ENCODE data around the gene NPM1. TPM values are rescaled to one million over a fixed set of nuclear protein-coding genes. Genes with fewer than 3 reads are reported as not detected.
"Not testable (repeated sequence)": the region's sequence is repeated elsewhere in the genome, so short reads cannot be mapped to it uniquely, and the experiment has no call there.

NPM1 gene
- total RNA-seq, 6 donors from 2014 or later, result 289 to 646 (median 517) TPM

DNA sequence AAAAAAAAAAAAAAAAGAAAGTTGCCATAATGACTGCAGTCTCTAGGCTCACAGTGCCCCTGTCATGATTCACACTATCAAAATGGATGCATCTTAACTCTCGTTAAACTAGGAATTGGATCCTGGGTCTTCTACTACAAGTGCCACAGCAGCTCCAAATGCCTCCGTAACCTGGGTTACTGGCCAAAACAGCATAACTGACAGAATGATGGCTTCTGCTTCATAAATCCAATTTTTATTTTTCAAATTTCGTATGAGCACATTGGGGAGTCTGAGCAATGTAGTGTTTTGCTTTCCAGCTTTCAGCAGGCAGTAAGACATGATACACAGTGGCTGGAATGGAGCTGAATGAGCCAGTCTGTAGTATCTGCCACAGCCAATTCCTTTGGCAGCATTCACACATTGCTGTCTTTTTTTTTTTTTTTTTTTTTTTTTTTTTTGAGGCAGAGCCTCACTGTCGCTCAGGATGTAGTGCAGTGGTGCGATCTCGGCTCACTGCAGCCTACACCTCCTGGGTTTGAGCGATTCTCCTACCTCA is 36.0 kb upstream of the NPM1 start:
- no peak overlapping the region for H3K27ac ChIP-seq
- 83 to 84% methylated on average over 6 to 7 of the region's 7 CpGs for WGBS, 2 donors
- H3K27me3 ChIP-seq, result no peaks in the 10 kb centered on the region
- TF ChIP-seq POLR2AphosphoS5 (IDR thresholded peaks at IDR 0.05) (no peak), EP300 (IDR thresholded peaks at IDR 0.05) (no peak), POLR2A (IDR thresholded peaks at IDR 0.05) (no peak)
- TF ChIP-seq, protein P1, sequence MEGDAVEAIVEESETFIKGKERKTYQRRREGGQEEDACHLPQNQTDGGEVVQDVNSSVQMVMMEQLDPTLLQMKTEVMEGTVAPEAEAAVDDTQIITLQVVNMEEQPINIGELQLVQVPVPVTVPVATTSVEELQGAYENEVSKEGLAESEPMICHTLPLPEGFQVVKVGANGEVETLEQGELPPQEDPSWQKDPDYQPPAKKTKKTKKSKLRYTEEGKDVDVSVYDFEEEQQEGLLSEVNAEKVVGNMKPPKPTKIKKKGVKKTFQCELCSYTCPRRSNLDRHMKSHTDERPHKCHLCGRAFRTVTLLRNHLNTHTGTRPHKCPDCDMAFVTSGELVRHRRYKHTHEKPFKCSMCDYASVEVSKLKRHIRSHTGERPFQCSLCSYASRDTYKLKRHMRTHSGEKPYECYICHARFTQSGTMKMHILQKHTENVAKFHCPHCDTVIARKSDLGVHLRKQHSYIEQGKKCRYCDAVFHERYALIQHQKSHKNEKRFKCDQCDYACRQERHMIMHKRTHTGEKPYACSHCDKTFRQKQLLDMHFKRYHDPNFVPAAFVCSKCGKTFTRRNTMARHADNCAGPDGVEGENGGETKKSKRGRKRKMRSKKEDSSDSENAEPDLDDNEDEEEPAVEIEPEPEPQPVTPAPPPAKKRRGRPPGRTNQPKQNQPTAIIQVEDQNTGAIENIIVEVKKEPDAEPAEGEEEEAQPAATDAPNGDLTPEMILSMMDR (IDR thresholded peaks at IDR 0.05), result no peak
- DNase-seq, result no peak
- no peaks in the 10 kb centered on the region for H3K36me3 ChIP-seq
- no peak overlapping the region for H3K4me3 ChIP-seq
- no peak for ATAC-seq (ENCODE audit: low FRiP score in 2 of 2)
- no peaks in the 10 kb centered on the region for H3K4me1 ChIP-seq
- no peaks in the 10 kb centered on the region for H3K9me3 ChIP-seq

DNA sequence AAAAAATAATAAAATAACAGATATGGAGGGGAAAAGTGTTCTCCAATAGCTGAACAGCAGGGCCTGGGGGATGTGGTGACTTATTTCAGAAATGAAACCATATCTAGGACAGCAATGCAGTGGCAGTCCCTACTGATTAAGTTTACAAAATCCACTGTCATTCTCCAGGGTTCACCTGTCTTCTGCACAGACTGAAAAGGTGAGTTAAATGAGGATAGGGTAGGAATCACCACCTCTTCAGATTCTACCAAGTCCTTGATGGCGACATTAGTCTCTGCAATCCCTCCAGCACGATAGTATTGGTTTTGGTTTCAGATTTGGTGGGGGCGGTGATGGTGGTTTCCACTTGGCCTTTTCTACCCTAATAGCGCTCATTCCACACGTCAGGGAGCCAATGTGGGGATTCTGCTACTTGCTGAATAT is 32.3 kb upstream of the NPM1 start:
- no peak overlapping the region for H3K4me3 ChIP-seq
- no peaks in the 10 kb centered on the region for H3K9me3 ChIP-seq
- TF ChIP-seq EP300 (IDR thresholded peaks at IDR 0.05) (no peak), POLR2AphosphoS5 (IDR thresholded peaks at IDR 0.05) (no peak), POLR2A (IDR thresholded peaks at IDR 0.05) (no peak)
- TF ChIP-seq, protein P1 (IDR thresholded peaks at IDR 0.05), result no peak
- ATAC-seq (ENCODE audit: low FRiP score in 2 of 2) (no peak), DNase-seq (no peak)
- WGBS, 2 donors, result 89 to 90% methylated on average over 5 of the region's 5 CpGs
- H3K36me3 ChIP-seq, result no peaks in the 10 kb centered on the region
- H3K27me3 ChIP-seq, result no peaks in the 10 kb centered on the region
- no peaks in the 10 kb centered on the region for H3K4me1 ChIP-seq
- H3K27ac ChIP-seq, result no peak overlapping the region

- DNase-seq (no peak), ATAC-seq (ENCODE audit: low FRiP score in 2 of 2) (no peak)
- Histone ChIP-seq H3K9me3 (no peaks in the 10 kb centered on the region), H3K27me3 (no peaks in the 10 kb centered on the region), H3K27ac (no peak overlapping the region), H3K4me3 (no peak overlapping the region), H3K4me1 (no peaks in the 10 kb centered on the region), H3K36me3 (no peaks in the 10 kb centered on the region)
- TF ChIP-seq, protein P1 (IDR thresholded peaks at IDR 0.05), result no peak
- TF ChIP-seq POLR2A (IDR thresholded peaks at IDR 0.05), result no peak
- TF ChIP-seq EP300 (IDR thresholded peaks at IDR 0.05), result no peak
- no peak for TF ChIP-seq POLR2AphosphoS5 (IDR thresholded peaks at IDR 0.05)
- 79 to 100% methylated on average over 2 of the region's 2 CpGs for WGBS, 2 donors
Measured at GRCh38 chr5:171357843-171358242, 29.8 kb upstream of the NPM1 start.

GRCh38 chr5:171361151-171361550 is 26.5 kb upstream of the NPM1 start:
- not testable (repeated sequence) for H3K4me1 ChIP-seq; DNase-seq; H3K36me3 ChIP-seq; ATAC-seq (ENCODE audit: low FRiP score in 2 of 2); H3K27me3 ChIP-seq; H3K27ac ChIP-seq; H3K9me3 ChIP-seq; H3K4me3 ChIP-seq
- 79 to 88% methylated on average over 7 of the region's 7 CpGs for WGBS, 2 donors

DNA sequence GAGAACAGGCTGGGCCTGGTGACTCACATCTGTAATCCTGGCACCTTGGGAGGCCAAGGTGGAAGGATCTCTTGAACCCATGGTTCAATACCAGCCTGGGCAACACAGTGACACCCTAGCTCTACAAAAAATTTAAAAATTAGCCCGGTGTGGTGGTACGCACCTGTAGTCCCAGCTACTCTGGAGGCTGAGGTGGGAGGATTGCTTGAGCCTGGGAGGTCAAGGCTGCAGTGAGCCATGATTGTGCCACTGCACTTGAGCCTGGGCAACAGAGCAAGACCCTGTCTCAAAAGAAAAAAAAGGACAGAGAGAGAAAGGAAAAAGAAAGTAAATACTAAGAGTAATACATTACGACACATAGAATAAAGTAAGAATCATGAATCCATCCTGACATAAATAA is 24.4 kb upstream of the NPM1 start:
- H3K4me3 ChIP-seq; H3K27ac ChIP-seq; ATAC-seq (ENCODE audit: low FRiP score in 2 of 2); H3K36me3 ChIP-seq; H3K9me3 ChIP-seq; H3K27me3 ChIP-seq; DNase-seq; H3K4me1 ChIP-seq: not testable (repeated sequence)
- 97 to 100% methylated on average over 3 of the region's 3 CpGs for WGBS, 2 donors

DNA sequence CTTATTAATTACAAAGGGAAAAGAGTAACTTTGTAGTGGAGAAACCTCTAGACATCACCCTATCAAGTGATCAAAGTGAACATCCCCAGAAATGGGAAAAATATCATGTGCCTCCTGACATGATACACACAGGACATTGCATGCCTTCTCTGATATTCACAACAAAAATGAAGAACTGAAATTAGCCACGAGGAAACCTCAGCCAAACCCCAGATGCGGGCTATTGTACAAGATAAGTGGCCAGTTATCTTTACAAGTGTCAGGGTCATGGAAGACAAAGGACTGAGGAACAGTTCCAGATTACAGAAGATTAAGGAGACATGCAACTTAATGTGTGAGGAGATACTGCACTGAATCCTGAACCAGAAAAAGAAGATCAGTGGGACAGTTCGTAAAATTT is 23.8 kb upstream of the NPM1 start:
- ATAC-seq (ENCODE audit: low FRiP score in 2 of 2) (no peak), DNase-seq (no peak)
- TF ChIP-seq, protein P1 (IDR thresholded peaks at IDR 0.05), result no peak
- TF ChIP-seq POLR2A (IDR thresholded peaks at IDR 0.05) (no peak), POLR2AphosphoS5 (IDR thresholded peaks at IDR 0.05) (no peak), EP300 (IDR thresholded peaks at IDR 0.05) (no peak)
- whole genome bisulfite sequencing, 2 donors, result 44 to 51% methylated on average over 3 of the region's 3 CpGs
- Histone ChIP-seq H3K27ac (no peak overlapping the region), H3K27me3 (no peaks in the 10 kb centered on the region), H3K4me1 (no peaks in the 10 kb centered on the region), H3K9me3 (no peaks in the 10 kb centered on the region), H3K4me3 (no peak overlapping the region), H3K36me3 (no peaks in the 10 kb centered on the region)
